ENCODE data around the gene SMARCAD1. TPM values are rescaled to one million over a fixed set of nuclear protein-coding genes. Genes with fewer than 3 reads are reported as not detected.

SMARCAD1 gene
- total RNA-seq, 1 donor from 2014 or later: 36.0 TPM

DNA sequence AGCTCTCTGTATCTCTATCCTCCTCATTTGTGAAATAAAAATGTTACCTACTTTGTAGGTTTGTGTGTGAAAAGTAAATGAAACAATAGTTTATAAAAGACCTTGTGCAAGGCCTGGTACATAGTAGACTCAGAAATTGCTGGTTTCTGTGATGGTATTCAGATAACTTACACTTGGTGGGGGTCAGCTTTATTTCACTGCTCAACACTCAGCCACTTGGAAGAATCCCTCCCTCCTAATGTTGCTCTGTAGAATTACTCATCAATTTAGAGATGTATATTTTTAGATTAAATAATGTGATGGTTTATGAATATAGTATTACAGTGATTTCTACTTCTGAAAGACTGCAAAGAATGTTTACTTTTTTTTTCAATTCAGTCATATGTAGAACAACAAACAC is 32.7 kb downstream of the SMARCAD1 start:
- H3K4me2 ChIP-seq (ENCODE audit: low read length): no peak overlapping the region
- no peaks in the 10 kb centered on the region for H3K4me1 ChIP-seq (ENCODE audit: insufficient read depth, low read length)
- no peaks in the 10 kb centered on the region for H3K9me3 ChIP-seq (ENCODE audit: insufficient read depth, low read depth, low read length)
- no peak overlapping the region for H2AFZ ChIP-seq (ENCODE audit: low read depth, low read length)
- Mint-ChIP-seq H3K36me3 (ENCODE audit: low read depth, unreplicated experiment) (peaks cover 5% of the 10 kb centered on the region), H3K9me3 (ENCODE audit: unreplicated experiment) (no peaks in the 10 kb centered on the region), H3K4me3 (ENCODE audit: unreplicated experiment) (no peak overlapping the region), H3K27ac (ENCODE audit: unreplicated experiment) (no peak overlapping the region), H3K4me1 (ENCODE audit: low read depth, unreplicated experiment) (no peaks in the 10 kb centered on the region), H3K27me3 (ENCODE audit: low read depth, unreplicated experiment) (no peaks in the 10 kb centered on the region)
- FAIRE-seq: no peak
- no peaks in the 10 kb centered on the region for H3K79me2 ChIP-seq (ENCODE audit: insufficient read depth, low read length)
- no peaks in the 10 kb centered on the region for H4K20me1 ChIP-seq (ENCODE audit: insufficient read depth, low read length)
- H3K27ac ChIP-seq (ENCODE audit: low read depth, low read length): no peak overlapping the region
- no peak overlapping the region for H3K9ac ChIP-seq (ENCODE audit: low read length)
- DNase-seq (ENCODE audit: low read depth): no peak
- H3K27me3 ChIP-seq (ENCODE audit: insufficient read depth, low read length): no peaks in the 10 kb centered on the region
- peaks cover 55% of the 10 kb centered on the region for H3K36me3 ChIP-seq (ENCODE audit: insufficient read depth, low read length)
- H3K4me3 ChIP-seq (ENCODE audit: insufficient read depth, low read depth, low read length): no peak overlapping the region
- TF ChIP-seq CTCF (IDR thresholded peaks at IDR 0.05; ENCODE audit: insufficient read depth, low read depth, low read length) (no peak), EZH2 (IDR thresholded peaks at IDR 0.05; ENCODE audit: insufficient read depth, low read length) (no peak)

DNA sequence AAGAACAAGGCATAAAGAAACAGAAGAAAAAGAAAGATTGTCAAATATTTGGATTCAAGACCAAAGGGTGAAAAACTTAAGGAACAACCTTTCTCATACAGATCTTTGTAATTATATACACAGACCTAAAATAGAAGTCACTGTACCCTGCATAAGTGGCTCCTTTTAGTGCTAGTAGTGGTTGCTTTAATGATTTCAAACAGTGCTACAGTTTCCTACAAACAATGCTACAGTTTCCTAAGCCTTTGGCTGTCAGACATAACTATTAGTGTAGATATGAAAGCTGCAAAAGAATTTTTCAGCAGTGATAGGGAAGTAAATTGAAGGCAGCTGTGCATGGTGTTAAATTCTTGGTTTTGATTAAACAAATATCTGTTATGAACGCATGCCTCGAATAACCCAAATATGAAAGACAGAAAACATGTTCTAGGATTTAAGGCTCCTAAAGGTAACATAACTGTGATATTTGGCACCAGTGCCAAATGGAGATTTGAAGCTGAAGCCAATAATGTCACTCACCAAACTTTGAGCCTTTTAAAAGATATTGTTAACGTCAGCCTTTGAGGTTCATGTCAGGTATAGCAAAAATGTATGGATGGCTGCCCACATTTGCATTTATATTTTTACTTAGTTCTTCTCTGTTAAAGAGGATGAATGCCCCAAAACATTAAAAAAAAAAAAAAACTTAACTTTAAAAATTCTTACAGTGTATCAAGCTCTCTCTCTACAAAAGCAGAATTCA is 36.6 kb downstream of the SMARCAD1 start:
- Mint-ChIP-seq H3K27ac (ENCODE audit: unreplicated experiment) (no peak overlapping the region), H3K4me1 (ENCODE audit: low read depth, unreplicated experiment) (no peaks in the 10 kb centered on the region), H3K27me3 (ENCODE audit: low read depth, unreplicated experiment) (no peaks in the 10 kb centered on the region), H3K9me3 (ENCODE audit: unreplicated experiment) (no peaks in the 10 kb centered on the region), H3K4me3 (ENCODE audit: unreplicated experiment) (no peak overlapping the region), H3K36me3 (ENCODE audit: low read depth, unreplicated experiment) (peaks cover 7% of the 10 kb centered on the region)
- no peak overlapping the region for H3K4me2 ChIP-seq (ENCODE audit: low read length)
- H3K4me1 ChIP-seq (ENCODE audit: insufficient read depth, low read length): no peaks in the 10 kb centered on the region
- no peaks in the 10 kb centered on the region for H3K27me3 ChIP-seq (ENCODE audit: insufficient read depth, low read length)
- H4K20me1 ChIP-seq (ENCODE audit: insufficient read depth, low read length): no peaks in the 10 kb centered on the region
- peaks cover 2% of the 10 kb centered on the region for H3K79me2 ChIP-seq (ENCODE audit: insufficient read depth, low read length)
- no peak overlapping the region for H3K9ac ChIP-seq (ENCODE audit: low read length)
- H3K27ac ChIP-seq (ENCODE audit: low read depth, low read length): no peak overlapping the region
- peaks cover 50% of the 10 kb centered on the region for H3K36me3 ChIP-seq (ENCODE audit: insufficient read depth, low read length)
- no peaks in the 10 kb centered on the region for H3K9me3 ChIP-seq (ENCODE audit: insufficient read depth, low read depth, low read length)
- H2AFZ ChIP-seq (ENCODE audit: low read depth, low read length): no peak overlapping the region
- no peak for TF ChIP-seq EZH2 (IDR thresholded peaks at IDR 0.05; ENCODE audit: insufficient read depth, low read length)
- TF ChIP-seq CTCF (IDR thresholded peaks at IDR 0.05; ENCODE audit: insufficient read depth, low read depth, low read length): no peak
- no peak overlapping the region for H3K4me3 ChIP-seq (ENCODE audit: insufficient read depth, low read depth, low read length)
- no peak for DNase-seq (ENCODE audit: low read depth)
- no peak for FAIRE-seq

- Histone ChIP-seq H3K9me3 (ENCODE audit: insufficient read depth, low read depth, low read length) (no peaks in the 10 kb centered on the region), H4K20me1 (ENCODE audit: insufficient read depth, low read length) (no peaks in the 10 kb centered on the region), H3K79me2 (ENCODE audit: insufficient read depth, low read length) (peaks cover 2% of the 10 kb centered on the region), H3K27me3 (ENCODE audit: insufficient read depth, low read length) (no peaks in the 10 kb centered on the region), H3K27ac (ENCODE audit: low read depth, low read length) (no peak overlapping the region), H3K36me3 (ENCODE audit: insufficient read depth, low read length) (peaks cover 52% of the 10 kb centered on the region), H3K9ac (ENCODE audit: low read length) (no peak overlapping the region), H3K4me2 (ENCODE audit: low read length) (no peak overlapping the region), H3K4me3 (ENCODE audit: insufficient read depth, low read depth, low read length) (no peak overlapping the region), H2AFZ (ENCODE audit: low read depth, low read length) (no peak overlapping the region), H3K4me1 (ENCODE audit: insufficient read depth, low read length) (no peaks in the 10 kb centered on the region)
- no peaks in the 10 kb centered on the region for H3K9me3 Mint-ChIP-seq (ENCODE audit: unreplicated experiment)
- no peak overlapping the region for H3K27ac Mint-ChIP-seq (ENCODE audit: unreplicated experiment)
- DNase-seq (ENCODE audit: low read depth) (no peak), FAIRE-seq (no peak)
- peaks cover 7% of the 10 kb centered on the region for H3K36me3 Mint-ChIP-seq (ENCODE audit: low read depth, unreplicated experiment)
- no peaks in the 10 kb centered on the region for H3K27me3 Mint-ChIP-seq (ENCODE audit: low read depth, unreplicated experiment)
- TF ChIP-seq EZH2 (IDR thresholded peaks at IDR 0.05; ENCODE audit: insufficient read depth, low read length) (no peak), CTCF (IDR thresholded peaks at IDR 0.05; ENCODE audit: insufficient read depth, low read depth, low read length) (no peak)
- no peaks in the 10 kb centered on the region for H3K4me1 Mint-ChIP-seq (ENCODE audit: low read depth, unreplicated experiment)
- no peak overlapping the region for H3K4me3 Mint-ChIP-seq (ENCODE audit: unreplicated experiment)
Observed at GRCh38 chr4:94244829-94245185, 37.1 kb downstream of the SMARCAD1 start.
